ENCODE results near the gene DNASE2B. TPM values are rescaled to one million over a fixed set of nuclear protein-coding genes. Genes with fewer than 3 reads are reported as not detected.

Gene DNASE2B
- total RNA-seq, 1 donor from 2014 or later = 0.26 TPM

GRCh38 chr1:84379138-84379916, 19.0 kb upstream of the DNASE2B start:
- no peak overlapping the region for H3K4me3 Mint-ChIP-seq (ENCODE audit: low read depth)
- no peak overlapping the region for H3K27ac Mint-ChIP-seq
- no peak for TF ChIP-seq CTCF (IDR thresholded peaks at IDR 0.05; ENCODE audit: unreplicated experiment)
- DNase-seq (ENCODE audit: low spot score, unreplicated experiment) = no peak
- no peaks in the 10 kb centered on the region for H3K36me3 Mint-ChIP-seq (ENCODE audit: insufficient read depth)
- H3K9me3 Mint-ChIP-seq (ENCODE audit: low read depth) = no peaks in the 10 kb centered on the region
- no peaks in the 10 kb centered on the region for H3K27me3 Mint-ChIP-seq
- peaks cover 6% of the 10 kb centered on the region for H3K4me1 Mint-ChIP-seq (ENCODE audit: low read depth)

GRCh38 chr1:84379917-84380180, 18.4 kb upstream of the DNASE2B start:
- no peak for TF ChIP-seq CTCF (IDR thresholded peaks at IDR 0.05; ENCODE audit: unreplicated experiment)
- Mint-ChIP-seq H3K9me3 (ENCODE audit: low read depth) (no peaks in the 10 kb centered on the region), H3K27ac (no peak overlapping the region), H3K4me3 (ENCODE audit: low read depth) (no peak overlapping the region), H3K4me1 (ENCODE audit: low read depth) (peaks cover 6% of the 10 kb centered on the region), H3K27me3 (no peaks in the 10 kb centered on the region), H3K36me3 (ENCODE audit: insufficient read depth) (no peaks in the 10 kb centered on the region)
- DNase-seq (ENCODE audit: low spot score, unreplicated experiment) = no peak

GRCh38 chr1:84382127-84382526, 16.2 kb upstream of the DNASE2B start:
- Mint-ChIP-seq H3K9me3 (ENCODE audit: low read depth) (no peaks in the 10 kb centered on the region), H3K36me3 (ENCODE audit: insufficient read depth) (no peaks in the 10 kb centered on the region), H3K27ac (no peak overlapping the region), H3K4me1 (ENCODE audit: low read depth) (peaks cover 13% of the 10 kb centered on the region), H3K4me3 (ENCODE audit: low read depth) (no peak overlapping the region), H3K27me3 (no peaks in the 10 kb centered on the region)
- no peak for DNase-seq (ENCODE audit: low spot score, unreplicated experiment)
- TF ChIP-seq CTCF (IDR thresholded peaks at IDR 0.05; ENCODE audit: unreplicated experiment) = no peak

GRCh38 chr1:84385347-84385746, 12.9 kb upstream of the DNASE2B start:
- H3K27me3 Mint-ChIP-seq = no peaks in the 10 kb centered on the region
- no peaks in the 10 kb centered on the region for H3K36me3 Mint-ChIP-seq (ENCODE audit: insufficient read depth)
- H3K4me1 Mint-ChIP-seq (ENCODE audit: low read depth) = peaks cover 13% of the 10 kb centered on the region
- H3K9me3 Mint-ChIP-seq (ENCODE audit: low read depth) = no peaks in the 10 kb centered on the region
- H3K27ac Mint-ChIP-seq = no peak overlapping the region
- TF ChIP-seq CTCF (IDR thresholded peaks at IDR 0.05; ENCODE audit: unreplicated experiment) = no peak
- no peak overlapping the region for H3K4me3 Mint-ChIP-seq (ENCODE audit: low read depth)
- DNase-seq (ENCODE audit: low spot score, unreplicated experiment) = no peak

GRCh38 chr1:84386716-84387479, 11.4 kb upstream of the DNASE2B start:
- Mint-ChIP-seq H3K4me1 (ENCODE audit: low read depth) (peaks cover 13% of the 10 kb centered on the region), H3K4me3 (ENCODE audit: low read depth) (no peak overlapping the region), H3K27ac (no peak overlapping the region), H3K36me3 (ENCODE audit: insufficient read depth) (no peaks in the 10 kb centered on the region), H3K27me3 (no peaks in the 10 kb centered on the region), H3K9me3 (ENCODE audit: low read depth) (no peaks in the 10 kb centered on the region)
- DNase-seq (ENCODE audit: low spot score, unreplicated experiment) = no peak
- TF ChIP-seq CTCF (IDR thresholded peaks at IDR 0.05; ENCODE audit: unreplicated experiment) = no peak

Data from progenitor cell of endocrine pancreas (in vitro differentiated cells).